GDM1 (cell line): Measurements from ENCODE around the gene ZNF236.

Source experiments
- DNase-seq: peaks from one replicate; lab custom pipeline; 2025; lab: John Stamatoyannopoulos, UW

ZNF236 gene

DNA sequence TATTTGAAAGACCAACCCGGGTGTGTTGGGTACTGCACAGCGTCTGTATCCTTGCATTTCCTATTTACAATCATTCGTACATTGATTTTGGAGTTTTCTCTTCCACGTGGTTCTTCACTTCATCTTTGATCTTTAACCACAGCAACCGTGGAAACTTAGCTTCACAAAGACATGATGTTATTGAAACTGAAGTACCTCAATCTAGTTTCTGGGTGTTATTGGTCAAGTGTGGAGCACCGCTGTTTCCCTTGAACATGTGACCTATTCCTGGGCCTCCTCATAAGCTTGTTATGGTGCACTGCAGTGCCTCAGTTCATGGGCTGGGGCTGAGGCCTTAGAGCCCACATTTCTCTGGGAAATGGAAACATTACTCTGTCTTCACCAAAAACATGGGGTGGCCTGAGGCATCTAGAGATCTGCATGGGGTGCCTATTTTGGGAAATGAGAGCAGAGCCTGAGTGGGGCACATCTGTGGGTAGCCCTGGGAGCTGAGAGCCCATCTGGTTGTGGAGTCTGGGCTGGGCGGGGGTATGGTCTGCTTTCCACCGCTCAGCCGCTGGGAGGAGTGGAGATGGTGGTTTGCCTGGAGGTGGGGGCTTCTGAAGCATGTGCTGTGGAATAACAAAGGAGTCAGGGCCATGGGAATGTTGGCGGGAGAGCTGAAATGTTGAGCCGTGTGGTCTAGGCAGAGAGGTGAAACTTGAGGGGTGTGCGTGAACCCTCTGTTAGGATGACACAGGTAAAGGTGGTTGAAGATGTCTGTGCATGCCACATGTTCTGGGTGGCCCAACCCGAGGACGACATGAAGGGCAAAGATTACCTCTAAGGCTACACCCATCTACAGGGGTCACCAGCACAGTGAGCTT, 37.4 kb downstream of the ZNF236 start:
- no peak for DNase-seq

DNA sequence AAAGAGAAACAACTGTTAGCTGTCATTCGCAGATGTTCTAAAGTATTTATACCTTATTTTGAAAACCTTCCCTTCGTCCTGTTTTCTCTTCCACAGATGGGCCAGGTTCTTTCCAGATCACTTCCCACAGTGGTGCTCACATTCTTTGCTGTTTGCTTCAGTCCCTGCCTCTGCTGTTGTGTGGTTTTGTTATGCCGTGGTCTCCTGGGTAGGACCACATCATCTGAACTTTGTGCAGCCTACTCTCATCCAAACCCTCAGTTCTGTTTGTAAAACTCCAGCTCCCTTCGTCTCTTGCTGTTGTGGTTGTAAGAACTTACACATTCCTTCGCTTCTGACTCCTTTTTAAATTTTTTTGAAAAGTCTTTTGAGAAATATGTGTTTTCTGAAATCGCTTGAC, 38.1 kb downstream of the ZNF236 start:
- no peak for DNase-seq

DNA sequence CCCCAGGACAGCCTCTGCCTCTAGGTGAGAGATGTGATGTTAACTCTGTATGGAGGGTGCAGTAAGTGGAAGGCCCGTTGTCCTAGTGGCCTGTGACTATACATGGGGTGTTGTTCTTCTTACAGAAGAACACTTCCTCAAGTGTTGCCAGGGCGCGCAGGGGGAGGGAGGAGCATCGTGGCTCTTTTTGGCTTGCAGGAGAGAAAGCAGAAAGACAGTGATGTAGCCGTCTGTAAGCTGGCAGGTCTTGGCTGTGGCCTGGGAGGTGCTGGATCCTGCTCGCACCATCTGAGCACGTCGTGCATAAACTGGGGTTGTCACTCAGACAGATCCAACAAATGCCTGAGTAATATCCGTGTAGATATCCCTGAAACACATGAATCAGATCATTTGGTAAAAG, 44.3 kb downstream of the ZNF236 start:
- DNase-seq = no peak

DNA sequence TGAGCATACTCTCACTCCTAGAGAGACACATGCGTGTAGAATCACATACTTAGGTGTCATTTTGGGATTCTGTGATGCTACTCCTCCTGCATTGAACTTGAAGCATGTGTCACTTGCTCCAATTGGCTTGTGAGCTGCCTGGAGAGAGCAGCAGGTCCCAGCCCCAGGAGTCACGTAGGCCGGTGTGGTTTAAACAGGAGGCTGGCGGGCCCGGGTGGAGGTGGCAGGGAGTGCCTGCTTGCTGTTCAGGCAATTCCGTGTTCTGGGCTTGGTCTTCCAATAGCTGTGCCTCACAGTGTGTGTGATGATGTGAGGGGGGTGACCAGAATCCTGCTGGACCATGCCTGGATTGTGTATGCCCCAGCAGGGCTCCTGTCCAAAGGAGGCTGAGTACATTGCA, 51.0 kb downstream of the ZNF236 start:
- DNase-seq = no peak

DNA sequence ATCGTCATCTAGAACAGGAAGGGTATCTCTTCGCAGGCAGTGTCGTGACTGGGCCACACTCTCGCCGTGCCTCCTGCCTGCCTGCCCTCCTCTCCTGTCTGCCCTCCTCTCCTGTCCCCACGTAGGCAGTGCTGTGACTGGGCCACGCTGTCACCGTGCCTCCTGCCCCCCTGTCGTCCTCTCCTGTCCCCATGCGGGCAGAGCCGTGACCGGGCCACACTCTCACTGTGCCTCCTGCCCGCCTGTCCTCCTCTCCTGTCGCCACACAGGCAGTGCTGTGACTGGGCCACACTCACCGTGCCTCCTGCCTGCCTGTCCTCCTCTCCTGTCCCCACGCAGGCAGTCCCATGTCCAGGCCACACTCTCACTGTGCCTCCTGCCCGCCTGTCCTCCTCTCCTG, 51.4 kb downstream of the ZNF236 start:
- DNase-seq = no peak

DNA sequence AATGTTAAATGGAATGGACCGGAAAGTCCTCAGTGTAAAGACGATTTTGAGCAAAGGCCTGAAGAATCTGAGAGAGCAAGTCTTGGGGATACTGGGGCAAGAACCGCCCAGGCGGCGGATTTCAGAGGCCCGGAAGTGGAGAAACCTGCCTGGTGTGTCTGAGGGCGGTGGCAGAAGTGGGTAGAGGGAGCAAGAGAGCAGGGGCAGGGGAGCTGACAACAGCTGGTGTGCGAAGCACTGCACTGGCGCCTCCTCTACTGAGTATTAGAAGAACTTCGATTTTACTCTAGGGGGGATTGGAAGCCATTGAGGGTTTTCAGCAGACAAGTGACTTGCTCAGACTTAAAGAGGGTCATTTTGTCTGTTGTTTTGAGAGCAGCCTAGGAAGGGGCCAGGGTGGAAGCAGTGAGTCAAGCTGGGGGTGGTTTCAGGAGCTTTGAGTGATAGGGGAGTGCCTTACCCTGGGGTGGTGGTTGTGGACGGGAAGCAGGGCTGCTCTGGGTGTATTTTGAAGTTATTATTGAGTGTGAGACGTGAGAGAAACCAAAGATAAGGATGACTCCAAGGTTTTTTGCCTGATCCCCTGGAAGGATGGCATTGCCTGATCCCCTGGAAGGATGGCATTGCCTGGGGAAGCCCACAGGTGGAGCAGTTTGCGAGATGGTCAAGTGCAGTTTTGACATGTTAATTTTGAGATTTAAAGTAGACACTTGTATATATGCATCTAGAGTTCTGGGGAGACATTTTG, 52.5 kb downstream of the ZNF236 start:
- no peak for DNase-seq

DNA sequence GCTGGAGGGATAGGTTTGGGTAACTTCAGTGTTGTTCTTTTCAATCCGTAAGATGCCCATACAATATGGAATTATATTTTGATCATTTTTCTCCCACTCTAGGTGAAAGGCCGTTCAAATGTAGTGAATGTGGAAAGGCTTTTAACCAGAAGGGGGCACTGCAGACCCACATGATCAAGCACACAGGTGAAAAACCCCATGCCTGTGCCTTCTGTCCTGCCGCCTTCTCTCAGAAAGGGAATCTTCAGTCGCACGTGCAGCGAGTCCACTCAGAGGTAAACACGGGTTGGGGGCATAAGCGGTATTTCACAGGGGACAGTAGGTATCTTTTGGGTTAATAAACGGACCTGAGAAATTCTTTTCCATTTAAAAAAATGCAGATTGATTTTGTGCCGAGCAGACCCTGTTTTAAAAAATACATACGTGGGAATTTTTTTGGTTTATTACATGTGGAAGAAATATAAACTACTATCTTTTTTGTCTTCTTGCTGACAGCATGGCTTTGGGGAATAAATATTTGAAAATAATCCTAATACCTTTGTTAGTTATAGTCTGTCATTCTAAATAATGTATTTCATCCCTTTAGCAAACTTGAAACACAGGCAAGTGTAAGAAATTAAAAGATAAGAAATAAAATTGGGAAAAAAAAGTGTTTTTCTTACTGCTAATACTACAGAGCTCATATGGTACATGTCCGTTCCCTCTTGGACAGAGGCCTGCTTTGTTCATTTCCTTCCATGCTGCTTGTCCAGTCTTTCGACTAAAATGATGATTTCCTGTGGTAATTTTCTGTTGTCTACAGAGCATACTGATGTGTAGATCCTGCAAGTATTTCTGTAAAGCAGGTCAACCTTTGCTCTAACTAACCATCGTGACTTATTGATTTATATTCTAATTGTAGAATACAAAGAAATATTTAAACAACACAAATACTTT, 53.3 kb downstream of the ZNF236 start:
- no peak for DNase-seq

DNA sequence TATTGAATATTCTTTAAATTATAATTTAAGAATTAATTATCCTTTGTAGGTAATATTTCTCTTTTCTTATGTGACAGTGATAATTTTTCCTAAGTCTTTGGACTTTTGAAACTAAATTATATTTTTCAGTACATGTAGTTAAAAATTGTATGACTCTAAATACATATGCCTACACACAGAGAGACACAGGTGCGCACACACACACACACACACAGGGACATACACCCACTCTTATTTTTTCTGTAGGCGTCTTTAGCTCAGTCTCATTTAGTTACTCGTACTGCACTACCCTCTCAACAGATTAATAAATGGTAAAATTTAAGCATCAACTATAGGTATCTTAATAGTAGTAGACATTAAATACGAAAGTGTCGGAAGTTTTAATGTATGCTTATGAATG, 56.1 kb downstream of the ZNF236 start:
- no peak for DNase-seq

DNA sequence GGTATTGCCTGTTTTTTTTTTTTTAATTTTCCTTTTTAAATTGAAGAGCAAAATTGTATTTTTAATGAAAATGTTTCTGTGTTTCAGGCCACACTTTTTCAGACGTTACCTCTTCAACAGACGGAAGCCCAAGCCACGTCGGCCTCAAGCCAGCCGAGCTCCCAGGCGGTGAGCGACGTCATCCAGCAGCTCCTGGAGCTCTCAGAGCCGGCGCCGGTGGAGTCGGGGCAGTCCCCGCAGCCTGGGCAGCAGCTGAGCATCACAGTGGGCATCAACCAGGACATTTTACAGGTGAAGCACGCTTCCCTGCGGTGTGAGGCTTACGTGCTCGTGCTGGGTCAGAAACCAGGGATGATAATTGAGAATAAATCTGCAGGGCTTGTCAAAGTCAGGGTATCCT, 57.7 kb downstream of the ZNF236 start:
- no peak for DNase-seq

DNA sequence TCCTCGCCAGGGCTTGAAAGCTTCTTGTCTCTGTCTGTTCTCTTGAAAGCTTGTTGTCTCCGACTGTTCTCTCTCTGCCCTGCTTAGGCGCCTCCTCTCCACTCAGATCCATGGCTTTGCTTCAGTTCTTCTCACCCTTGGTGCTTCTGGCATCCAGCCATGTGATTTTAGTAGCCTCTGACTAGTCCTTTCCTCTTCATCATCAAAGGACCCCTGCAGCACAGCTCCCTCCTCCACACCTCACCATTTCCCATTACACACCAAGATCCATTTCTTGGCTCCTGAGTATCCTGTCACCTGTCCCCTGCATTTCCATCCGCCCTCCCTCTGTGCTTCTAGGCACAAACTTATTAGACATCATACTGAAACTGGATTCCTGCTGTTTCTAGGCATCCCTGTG, 59.4 kb downstream of the ZNF236 start:
- no peak for DNase-seq

DNA sequence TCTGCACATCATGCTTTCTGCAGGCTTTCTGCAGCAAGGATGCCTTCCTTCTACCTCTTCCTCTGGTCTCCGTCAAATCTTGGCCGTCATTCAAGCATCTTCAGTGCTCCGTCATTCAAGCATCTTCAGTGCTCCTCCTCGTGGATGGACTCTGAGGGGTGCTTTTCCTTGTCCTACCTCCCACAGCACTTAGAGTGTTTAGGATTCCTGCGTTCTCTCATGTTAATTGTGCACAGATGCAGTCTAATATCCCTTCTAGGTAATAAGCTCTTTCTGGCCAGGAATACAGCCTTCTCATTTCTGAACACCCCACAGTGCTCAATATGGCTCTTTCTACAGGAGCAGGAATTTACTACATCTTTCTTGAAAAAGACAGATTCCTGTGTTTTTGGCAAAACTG, 59.8 kb downstream of the ZNF236 start:
- no peak for DNase-seq

DNA sequence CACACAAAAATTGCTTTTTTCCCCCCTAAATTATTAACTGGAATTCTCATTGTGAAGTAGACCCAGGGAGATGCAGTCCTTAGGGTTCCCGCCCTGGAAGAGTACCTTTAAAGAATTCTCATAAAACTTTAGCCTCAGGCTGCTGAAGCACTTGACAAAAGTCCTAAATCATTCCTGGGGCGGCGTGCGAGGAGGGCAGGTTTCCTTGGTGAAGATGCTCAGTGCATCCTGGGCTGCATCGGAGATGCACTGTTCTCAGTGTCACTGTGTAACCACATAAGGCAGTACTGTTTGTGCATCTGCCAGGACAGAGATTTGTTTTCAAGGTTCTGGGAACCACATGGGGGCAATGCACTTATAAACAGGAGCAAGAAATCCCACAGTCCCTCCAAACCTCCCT, 62.6 kb downstream of the ZNF236 start:
- no peak for DNase-seq

DNA sequence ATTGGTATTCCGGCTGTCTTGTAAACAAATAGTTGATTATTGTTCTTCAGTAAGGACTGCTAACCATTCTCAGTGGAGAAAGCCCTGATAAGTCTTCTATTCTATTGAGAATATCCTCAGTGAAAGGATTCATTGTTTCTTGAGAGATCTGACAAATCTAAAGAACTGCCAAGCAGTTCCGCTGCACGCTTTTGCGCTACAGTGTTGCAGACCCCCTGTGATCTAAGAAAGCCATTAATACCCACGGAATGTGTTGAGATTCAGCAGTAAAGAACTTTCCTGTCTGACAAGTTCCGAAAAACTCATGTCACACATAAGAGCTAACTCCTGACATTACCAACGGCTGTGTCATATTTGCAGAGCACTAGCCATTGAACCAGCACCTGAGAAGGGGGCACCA, 63.8 kb downstream of the ZNF236 start:
- no peak for DNase-seq

DNA sequence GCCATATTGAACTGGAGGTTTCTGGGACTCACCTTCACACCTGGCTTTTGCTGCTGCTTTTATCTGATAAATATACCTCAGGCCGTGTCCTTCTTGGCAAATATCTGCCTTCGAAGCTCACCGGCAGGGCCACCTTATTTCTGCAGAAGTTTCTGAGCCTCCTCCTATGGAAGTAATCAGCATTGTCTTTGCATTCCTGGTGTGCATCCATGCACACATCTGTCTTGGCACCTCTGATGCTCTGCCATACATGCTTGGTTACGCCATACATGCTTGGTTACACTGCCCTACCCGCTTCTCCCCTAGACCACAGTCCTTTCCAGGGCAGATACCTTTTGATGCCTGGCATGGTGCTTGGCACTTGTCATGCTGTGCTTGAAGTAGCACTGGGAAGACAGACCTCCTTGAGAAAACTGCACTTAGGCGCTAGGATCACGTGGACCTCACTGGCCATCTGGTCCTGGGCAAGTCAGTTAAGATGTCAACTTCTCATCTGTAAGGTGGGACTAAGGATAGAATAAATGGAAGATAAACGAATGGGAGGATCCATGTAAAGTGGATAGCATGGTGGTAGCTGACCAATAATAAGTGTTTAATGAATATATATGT, 66.8 kb downstream of the ZNF236 start:
- no peak for DNase-seq

DNA sequence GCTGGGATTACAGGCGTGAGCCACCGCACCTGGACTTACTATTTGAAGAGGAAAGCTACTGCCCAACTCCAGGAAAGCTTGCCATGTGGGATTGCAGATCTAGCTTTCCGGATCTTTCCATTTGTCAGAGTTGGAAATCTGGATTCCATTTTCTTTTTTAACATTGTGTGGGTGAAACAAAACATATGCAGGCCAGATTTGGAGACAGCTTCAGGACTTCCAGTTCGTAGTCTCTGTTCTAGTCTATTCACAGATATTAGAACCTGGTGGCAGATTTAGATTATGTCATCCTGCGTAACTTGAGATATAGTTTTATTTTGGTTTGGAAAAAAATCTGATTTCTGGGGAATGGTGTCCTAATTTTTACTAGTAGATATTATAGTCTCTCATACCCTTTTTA, 70.5 kb downstream of the ZNF236 start:
- DNase-seq = no peak

DNA sequence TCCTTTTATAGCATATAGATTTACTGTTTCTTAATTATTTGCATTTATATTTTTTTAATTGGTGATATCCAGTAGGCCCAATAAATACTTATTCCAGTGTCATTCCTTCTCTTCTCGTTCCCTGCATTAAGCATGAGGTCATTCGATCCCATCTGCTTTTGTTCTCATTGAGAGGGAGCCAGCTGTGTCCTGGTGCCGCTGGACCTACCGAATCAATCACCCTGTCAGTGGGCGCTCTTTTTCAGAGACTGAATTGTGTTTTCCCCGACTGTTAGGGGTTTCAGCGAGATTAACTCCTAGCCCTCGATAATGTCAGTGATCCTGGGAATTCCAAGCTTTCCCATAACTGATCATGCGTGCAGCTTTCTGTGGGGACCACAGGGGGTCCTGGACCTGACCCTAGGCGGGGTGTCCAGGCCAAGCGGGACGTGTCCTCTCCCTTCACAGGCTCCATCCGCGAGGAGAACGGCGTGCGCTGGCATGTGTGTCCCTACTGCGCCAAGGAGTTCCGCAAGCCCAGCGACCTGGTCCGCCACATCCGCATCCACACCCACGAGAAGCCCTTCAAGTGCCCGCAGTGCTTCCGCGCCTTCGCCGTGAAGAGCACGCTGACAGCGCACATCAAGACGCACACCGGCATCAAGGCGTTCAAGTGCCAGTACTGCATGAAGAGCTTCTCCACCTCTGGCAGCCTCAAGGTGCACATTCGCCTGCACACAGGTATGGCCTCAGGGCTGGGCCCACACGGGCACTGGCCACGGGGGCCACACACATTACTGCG, 72.4 kb downstream of the ZNF236 start:
- DNase-seq = no peak

DNA sequence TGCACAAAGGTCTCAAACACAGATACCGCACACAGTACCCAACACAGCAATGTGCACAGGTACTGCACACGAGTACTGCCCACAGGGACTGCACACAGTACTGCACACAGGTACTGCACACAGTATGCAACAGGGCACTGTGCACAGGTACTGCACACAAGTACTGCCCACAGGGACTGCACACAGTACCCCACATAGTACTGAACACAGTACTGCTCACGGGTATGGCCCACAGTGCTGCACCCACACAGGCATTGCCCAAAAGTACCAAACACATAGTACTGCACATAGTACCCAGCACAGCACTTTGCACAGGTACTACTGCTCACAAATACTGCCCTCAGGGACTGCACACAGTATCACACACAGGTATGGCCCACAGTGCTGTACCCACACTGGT, 73.1 kb downstream of the ZNF236 start:
- DNase-seq = no peak

DNA sequence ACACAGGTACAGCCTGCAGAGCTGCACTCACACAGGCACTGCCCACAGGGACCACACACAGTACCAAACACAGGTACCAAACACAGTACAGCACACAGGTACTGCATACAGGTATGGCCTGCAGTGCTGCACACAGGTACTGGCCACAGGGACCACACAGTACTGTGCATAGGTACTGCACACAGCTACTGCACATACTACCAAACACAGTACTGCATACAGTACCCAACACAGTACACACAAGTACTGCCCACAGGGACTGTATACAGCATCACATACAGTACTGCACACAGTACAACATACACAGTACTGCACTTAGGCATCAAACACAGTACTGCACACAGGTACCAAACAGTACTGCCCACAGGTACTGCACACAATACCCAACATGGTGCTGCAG, 74.3 kb downstream of the ZNF236 start:
- no peak for DNase-seq

DNA sequence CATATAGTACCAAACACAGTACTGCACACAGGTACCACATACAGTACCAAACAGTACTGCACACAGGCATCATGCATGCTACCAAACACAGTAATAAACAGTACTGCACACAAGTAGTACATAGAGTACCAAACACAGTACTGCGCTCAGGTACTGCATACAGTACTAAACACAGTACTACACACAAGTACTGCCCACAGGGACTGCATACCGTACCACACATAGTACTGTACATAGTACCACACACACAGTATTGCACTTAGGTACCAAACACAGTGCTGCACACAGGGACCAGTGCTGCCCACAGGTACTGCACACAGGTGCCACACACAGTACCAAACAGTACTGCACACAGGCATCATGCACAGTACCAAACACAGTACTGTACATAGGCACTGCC, 74.9 kb downstream of the ZNF236 start:
- no peak for DNase-seq

DNA sequence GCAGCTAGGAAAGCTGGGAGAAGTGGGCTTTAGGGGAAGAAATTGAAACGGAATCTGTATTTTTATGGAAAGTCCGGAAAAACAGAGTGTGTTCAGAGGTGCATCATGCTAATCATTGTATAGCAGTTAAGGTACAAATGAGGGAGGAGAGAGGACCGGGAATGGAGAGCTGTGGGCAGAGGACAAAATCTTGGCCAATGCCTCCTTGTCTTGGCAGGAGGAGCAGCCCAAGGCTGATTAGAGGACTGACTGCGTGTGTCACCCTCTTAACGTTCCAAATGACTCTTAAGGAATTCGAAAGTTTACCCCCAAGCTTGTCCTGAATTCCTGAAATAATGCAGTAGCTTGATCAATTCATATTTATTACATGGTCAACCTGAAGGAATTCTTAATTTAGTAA, 81.0 kb downstream of the ZNF236 start:
- DNase-seq = no peak

DNA sequence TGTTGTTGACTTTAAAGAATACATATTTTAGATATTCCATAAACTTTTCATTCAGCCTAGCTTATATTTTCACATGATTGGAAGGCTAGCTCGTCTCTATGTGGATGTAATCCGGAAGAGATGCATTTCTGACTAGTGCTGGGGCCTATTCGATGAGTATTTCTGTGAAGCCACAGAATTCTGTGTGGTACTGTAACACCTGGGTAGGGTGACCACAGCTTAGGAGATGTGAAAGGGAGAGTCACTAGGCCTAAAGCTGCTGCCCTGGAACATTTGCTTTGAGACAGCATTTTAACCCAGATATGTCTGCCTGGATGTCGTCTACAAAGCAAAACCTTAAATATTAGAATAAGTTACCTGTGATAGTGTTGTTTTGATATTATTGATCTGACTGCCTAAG, 83.5 kb downstream of the ZNF236 start:
- no peak for DNase-seq
